ENCODE measurements around the gene BICDL2. TPM values are rescaled to one million over a fixed set of nuclear protein-coding genes. Genes with fewer than 3 reads are reported as not detected.

Gene BICDL2
- total and polyA plus RNA-seq, 2 of the 8 experiments (the other 6 are each of a cell fraction or from before 2014, with no cell fraction given): 7.3 to 15.9 TPM

DNA sequence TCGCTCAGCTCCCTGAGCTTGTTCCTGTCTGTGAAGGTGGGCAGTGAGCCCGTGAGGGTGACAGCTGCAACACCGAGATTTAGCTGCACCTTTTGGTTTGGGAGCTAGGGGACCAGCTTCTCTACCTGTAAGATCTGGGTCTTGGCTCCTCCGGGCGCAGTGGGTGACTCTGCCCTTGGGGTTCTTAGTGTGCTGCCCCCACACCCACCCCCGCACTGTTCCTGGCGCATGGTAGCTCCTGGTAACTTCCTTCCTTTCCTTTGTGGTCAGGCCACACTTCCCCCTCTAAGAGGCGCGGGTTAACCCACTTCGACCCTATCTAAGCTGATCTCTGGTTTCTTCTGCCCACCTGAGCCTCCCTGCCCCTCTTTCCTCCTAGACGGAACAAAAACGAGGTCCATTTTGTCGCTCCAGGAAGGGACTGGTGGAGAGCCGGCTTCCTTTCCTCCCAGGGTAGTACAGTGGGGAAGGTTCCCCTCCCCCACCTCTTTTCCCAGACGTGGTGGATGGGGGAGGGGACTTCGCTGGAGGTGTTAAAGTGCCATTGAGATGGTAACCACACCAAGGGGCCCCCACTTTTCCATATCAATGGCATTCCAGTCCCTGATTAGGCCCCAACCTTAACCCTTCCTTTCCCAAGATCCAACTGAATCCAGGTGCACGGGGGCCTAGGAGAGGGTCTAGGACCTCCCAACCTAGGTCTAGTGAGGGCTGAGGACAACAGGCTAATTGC lies 28.6 kb downstream of the BICDL2 start (continued):
- TF ChIP-seq GABPA (IDR thresholded peaks at IDR 0.05; ENCODE audit: borderline replicate concordance, insufficient read depth, low read length) (peak; percentile 31; the same call in 1 of the 2 replicates), JUN (IDR thresholded peaks at IDR 0.05; ENCODE audit: low read depth, low read length) (no peak), KDM5A (IDR thresholded peaks at IDR 0.05; ENCODE audit: low read length) (no peak)
- TF ChIP-seq, protein P1, sequence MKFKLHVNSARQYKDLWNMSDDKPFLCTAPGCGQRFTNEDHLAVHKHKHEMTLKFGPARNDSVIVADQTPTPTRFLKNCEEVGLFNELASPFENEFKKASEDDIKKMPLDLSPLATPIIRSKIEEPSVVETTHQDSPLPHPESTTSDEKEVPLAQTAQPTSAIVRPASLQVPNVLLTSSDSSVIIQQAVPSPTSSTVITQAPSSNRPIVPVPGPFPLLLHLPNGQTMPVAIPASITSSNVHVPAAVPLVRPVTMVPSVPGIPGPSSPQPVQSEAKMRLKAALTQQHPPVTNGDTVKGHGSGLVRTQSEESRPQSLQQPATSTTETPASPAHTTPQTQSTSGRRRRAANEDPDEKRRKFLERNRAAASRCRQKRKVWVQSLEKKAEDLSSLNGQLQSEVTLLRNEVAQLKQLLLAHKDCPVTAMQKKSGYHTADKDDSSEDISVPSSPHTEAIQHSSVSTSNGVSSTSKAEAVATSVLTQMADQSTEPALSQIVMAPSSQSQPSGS (IDR thresholded peaks at IDR 0.05; ENCODE audit: low read length): peak; percentile 89
- TF ChIP-seq, protein P2, sequence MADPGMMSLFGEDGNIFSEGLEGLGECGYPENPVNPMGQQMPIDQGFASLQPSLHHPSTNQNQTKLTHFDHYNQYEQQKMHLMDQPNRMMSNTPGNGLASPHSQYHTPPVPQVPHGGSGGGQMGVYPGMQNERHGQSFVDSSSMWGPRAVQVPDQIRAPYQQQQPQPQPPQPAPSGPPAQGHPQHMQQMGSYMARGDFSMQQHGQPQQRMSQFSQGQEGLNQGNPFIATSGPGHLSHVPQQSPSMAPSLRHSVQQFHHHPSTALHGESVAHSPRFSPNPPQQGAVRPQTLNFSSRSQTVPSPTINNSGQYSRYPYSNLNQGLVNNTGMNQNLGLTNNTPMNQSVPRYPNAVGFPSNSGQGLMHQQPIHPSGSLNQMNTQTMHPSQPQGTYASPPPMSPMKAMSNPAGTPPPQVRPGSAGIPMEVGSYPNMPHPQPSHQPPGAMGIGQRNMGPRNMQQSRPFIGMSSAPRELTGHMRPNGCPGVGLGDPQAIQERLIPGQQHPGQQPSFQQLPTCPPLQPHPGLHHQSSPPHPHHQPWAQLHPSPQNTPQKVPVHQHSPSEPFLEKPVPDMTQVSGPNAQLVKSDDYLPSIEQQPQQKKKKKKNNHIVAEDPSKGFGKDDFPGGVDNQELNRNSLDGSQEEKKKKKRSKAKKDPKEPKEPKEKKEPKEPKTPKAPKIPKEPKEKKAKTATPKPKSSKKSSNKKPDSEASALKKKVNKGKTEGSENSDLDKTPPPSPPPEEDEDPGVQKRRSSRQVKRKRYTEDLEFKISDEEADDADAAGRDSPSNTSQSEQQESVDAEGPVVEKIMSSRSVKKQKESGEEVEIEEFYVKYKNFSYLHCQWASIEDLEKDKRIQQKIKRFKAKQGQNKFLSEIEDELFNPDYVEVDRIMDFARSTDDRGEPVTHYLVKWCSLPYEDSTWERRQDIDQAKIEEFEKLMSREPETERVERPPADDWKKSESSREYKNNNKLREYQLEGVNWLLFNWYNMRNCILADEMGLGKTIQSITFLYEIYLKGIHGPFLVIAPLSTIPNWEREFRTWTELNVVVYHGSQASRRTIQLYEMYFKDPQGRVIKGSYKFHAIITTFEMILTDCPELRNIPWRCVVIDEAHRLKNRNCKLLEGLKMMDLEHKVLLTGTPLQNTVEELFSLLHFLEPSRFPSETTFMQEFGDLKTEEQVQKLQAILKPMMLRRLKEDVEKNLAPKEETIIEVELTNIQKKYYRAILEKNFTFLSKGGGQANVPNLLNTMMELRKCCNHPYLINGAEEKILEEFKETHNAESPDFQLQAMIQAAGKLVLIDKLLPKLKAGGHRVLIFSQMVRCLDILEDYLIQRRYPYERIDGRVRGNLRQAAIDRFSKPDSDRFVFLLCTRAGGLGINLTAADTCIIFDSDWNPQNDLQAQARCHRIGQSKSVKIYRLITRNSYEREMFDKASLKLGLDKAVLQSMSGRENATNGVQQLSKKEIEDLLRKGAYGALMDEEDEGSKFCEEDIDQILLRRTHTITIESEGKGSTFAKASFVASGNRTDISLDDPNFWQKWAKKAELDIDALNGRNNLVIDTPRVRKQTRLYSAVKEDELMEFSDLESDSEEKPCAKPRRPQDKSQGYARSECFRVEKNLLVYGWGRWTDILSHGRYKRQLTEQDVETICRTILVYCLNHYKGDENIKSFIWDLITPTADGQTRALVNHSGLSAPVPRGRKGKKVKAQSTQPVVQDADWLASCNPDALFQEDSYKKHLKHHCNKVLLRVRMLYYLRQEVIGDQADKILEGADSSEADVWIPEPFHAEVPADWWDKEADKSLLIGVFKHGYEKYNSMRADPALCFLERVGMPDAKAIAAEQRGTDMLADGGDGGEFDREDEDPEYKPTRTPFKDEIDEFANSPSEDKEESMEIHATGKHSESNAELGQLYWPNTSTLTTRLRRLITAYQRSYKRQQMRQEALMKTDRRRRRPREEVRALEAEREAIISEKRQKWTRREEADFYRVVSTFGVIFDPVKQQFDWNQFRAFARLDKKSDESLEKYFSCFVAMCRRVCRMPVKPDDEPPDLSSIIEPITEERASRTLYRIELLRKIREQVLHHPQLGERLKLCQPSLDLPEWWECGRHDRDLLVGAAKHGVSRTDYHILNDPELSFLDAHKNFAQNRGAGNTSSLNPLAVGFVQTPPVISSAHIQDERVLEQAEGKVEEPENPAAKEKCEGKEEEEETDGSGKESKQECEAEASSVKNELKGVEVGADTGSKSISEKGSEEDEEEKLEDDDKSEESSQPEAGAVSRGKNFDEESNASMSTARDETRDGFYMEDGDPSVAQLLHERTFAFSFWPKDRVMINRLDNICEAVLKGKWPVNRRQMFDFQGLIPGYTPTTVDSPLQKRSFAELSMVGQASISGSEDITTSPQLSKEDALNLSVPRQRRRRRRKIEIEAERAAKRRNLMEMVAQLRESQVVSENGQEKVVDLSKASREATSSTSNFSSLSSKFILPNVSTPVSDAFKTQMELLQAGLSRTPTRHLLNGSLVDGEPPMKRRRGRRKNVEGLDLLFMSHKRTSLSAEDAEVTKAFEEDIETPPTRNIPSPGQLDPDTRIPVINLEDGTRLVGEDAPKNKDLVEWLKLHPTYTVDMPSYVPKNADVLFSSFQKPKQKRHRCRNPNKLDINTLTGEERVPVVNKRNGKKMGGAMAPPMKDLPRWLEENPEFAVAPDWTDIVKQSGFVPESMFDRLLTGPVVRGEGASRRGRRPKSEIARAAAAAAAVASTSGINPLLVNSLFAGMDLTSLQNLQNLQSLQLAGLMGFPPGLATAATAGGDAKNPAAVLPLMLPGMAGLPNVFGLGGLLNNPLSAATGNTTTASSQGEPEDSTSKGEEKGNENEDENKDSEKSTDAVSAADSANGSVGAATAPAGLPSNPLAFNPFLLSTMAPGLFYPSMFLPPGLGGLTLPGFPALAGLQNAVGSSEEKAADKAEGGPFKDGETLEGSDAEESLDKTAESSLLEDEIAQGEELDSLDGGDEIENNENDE (IDR thresholded peaks at IDR 0.05; ENCODE audit: insufficient replicate concordance, low read length): no peak

All from H1 (cell line).